Endothelial cell of hepatic sinusoid (primary cell): ENCODE data around the gene MAP3K8.

Experiments
- in situ Hi-C: cut with HindIII; loops from 2 replicates; pipeline ENCODE4 v1.10.0; 2017; ENCODE audit warnings: low sequenced_read_pairs

Gene MAP3K8

GRCh38 chr10:30488316-30488715 is 54.3 kb downstream of the MAP3K8 start:
- in situ Hi-C loops = no loop called here

GRCh38 chr10:30489346-30489745 is 55.4 kb downstream of the MAP3K8 start:
- in situ Hi-C loops = no loop called here

GRCh38 chr10:30490289-30491000 is 56.5 kb downstream of the MAP3K8 start:
- in situ Hi-C loops = no loop called here

- in situ Hi-C loops = no loop called here
Measured at GRCh38 chr10:30491204-30491915, 57.4 kb downstream of the MAP3K8 start.

GRCh38 chr10:30491916-30492515 is 58.0 kb downstream of the MAP3K8 start:
- in situ Hi-C loops = no loop called here

GRCh38 chr10:30493609-30494530 is 59.9 kb downstream of the MAP3K8 start:
- in situ Hi-C loops = no loop called here

- in situ Hi-C loops = no loop called here
Measured at GRCh38 chr10:30494558-30494957, 60.6 kb downstream of the MAP3K8 start.

GRCh38 chr10:30495687-30496086 is 61.7 kb downstream of the MAP3K8 start:
- in situ Hi-C loops = no loop called here

- in situ Hi-C loops = no loop called here
Measured at GRCh38 chr10:30499816-30500215, 65.8 kb downstream of the MAP3K8 start.

GRCh38 chr10:30500534-30500933 is 66.5 kb downstream of the MAP3K8 start:
- in situ Hi-C loops = no loop called here

GRCh38 chr10:30500963-30501504 is 67.0 kb downstream of the MAP3K8 start:
- in situ Hi-C loops = no loop called here

GRCh38 chr10:30502266-30503060 is 68.5 kb downstream of the MAP3K8 start:
- in situ Hi-C loops = no loop called here

GRCh38 chr10:30503700-30504266 is 69.8 kb downstream of the MAP3K8 start:
- in situ Hi-C loops = no loop called here

GRCh38 chr10:30505543-30506298 is 71.7 kb downstream of the MAP3K8 start:
- in situ Hi-C loops = no loop called here

GRCh38 chr10:30509508-30509907 is 75.5 kb downstream of the MAP3K8 start:
- in situ Hi-C loops = no loop called here

- in situ Hi-C loops = no loop called here
Measured at GRCh38 chr10:30510184-30510931, 76.4 kb downstream of the MAP3K8 start.

- in situ Hi-C loops = no loop called here
Measured at GRCh38 chr10:30510932-30511700, 77.1 kb downstream of the MAP3K8 start.
